Right hindlimb (tissue), 1 donor: ENCODE measurements around the gene RAB40C.

Experiments used
- DNase-seq: peaks from one replicate; pipeline ENCODE4 v3.0.0-alpha.2; 2018

The RAB40C gene, protein sequence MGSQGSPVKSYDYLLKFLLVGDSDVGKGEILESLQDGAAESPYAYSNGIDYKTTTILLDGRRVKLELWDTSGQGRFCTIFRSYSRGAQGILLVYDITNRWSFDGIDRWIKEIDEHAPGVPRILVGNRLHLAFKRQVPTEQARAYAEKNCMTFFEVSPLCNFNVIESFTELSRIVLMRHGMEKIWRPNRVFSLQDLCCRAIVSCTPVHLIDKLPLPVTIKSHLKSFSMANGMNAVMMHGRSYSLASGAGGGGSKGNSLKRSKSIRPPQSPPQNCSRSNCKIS

DNA sequence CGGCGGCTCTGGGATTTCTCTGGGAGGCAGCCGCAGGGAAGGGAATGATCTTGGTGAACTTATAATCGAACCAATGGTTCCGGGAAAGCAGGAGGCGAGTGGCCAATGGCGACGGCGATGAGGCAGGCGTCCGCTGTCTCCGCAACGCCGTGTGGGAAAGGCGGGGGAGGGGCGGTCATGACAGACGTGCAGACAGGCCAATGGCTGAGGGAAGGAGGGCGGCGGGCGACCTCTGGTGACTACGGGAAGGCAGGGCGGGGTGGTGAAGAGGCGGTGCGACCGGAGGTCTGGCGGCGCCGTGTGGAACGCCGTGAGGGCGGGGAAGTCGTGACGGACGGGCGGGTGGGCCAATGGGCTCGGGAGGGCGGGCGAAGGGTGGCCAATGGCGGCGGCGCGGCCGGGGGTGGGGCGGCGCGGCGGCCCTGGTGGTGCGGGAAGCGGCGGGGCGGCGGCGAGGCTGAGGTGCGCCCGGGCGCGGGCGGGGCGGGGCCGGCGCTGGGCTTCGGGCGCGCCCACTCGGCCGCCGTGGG, at the start of gene RAB40C:
RAB40C (plus strand) TSS at position 409 of the 530 bp plus-strand sequence. CDS start 226 bp downstream, outside the sequence.
- peak; percentile 99 for DNase-seq

DNA sequence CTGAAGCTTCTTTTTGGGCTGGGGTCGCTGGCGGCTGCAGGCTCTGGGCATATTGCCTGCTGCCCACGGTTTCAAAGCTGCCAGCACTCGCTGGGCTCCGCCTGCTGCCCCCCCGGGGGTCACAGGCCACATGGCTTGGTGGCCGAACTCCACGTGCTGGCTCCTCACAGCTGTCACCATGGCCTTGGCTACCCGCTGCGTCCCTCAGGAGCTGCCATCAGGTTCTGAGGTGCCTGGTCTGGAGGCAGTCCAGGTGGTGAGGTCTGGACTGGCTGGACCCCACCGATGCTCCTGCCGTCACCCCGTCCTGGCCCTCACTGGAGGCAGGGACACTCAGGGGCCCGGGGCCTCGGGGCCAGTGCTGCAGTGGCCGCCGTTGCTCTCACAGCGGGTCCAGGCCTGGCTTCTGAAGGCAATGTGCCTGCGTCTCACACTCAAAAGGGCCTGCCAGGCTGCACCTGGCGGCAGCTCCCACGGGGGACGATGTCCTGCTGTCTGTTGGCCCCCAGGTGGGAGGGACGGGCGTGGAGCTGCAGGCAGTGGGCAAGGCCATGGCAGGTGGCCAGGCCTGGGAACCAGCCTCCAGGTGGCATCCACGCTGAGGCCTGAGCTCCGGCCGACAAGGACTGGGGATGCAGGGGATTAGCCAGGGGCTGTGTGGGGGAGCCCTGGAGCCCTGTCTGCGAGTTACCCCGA, 49.1 kb upstream of the RAB40C start:
- no peak for DNase-seq

DNA sequence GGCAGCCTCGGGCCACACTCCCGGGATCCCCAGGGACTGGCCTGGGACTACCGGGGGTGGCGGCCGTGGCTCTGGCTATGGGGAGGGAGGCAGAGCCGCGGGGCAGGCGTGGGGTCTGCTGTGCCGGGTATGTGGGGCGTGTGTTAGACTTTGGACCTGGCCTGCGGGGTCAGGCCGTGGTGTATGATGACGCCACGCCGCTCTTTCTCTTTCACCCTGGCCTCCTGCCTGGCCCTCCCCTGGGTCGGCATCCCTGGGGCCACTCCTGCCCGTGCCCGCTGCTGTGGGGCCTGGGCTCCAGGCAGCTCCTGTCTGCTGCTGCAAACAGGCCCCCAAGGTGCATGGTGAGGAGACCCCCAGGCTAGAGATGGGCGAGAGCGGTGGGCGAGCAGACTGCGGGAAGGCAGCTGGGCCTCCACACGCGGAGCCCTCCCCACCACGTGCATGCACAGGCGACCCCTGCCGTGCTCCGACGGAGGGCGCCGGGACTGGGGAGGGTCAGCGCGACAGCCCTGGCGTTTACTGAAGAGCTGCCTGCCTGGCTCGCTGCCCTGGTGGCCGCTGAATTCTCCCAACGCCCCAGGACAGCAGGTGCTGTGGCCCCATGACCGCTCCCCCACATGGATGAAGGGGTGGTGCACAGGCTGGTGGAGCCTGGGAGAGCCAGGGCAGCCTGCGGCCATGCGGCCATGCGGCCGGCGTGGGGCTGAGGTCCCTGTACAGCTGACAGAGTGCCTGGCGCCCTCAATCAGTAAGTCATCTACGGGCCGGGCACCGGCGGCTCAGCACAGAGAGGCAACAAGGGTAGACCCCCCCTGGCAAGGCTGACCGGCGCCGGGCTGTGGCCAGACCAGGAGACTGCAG, 46.3 kb upstream of the RAB40C start:
- no peak for DNase-seq

DNA sequence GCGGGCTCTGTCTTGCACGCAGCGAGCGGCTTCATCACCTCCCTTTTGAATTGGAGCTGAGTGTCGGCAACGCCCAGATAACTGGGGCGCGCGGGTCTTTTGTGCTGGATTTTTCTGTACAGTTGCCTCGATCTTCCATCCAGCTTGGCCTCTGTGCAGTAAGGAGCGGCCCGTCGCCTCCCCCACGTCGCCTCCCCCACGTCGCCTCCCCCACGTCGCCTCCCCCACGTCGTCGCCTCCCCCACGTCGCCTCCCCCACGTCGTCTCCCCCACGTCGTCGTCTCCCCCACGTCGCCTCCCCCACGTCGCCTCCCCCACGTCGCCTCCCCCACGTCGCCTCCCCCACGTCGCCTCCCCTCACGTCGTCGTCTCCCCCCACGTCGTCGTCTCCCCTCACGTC, 45.3 kb upstream of the RAB40C start:
- DNase-seq = no peak

DNA sequence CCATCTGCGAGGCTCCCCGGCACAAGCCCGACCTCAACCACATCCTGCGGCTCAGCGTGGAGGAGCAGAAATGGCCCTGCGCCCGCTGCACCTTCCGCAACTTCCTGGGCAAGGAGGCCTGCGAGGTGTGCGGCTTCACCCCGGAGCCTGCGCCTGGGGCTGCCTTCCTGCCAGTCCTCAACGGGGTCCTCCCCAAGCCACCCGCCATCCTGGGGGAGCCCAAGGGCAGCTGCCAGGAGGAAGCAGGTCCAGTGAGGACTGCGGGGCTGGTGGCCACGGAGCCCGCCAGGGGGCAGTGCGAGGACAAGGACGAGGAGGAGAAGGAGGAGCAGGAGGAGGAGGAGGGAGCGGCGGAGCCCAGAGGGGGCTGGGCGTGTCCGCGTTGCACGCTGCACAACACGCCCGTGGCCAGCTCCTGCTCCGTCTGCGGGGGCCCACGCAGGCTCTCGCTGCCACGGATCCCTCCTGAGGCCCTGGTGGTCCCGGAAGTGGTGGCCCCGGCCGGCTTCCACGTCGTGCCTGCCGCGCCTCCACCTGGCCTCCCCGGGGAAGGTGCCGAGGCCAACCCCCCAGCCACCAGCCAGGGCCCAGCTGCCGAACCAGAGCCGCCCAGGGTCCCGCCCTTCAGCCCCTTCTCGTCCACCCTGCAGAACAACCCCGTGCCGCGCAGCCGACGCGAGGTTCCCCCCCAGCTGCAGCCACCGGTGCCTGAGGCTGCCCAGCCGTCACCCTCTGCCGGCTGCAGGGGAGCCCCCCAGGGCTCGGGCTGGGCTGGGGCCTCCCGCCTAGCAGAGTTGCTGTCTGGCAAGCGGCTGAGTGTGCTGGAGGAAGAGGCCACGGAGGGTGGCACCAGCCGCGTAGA, 42.7 kb upstream of the RAB40C start:
- peak; percentile 62 for DNase-seq

DNA sequence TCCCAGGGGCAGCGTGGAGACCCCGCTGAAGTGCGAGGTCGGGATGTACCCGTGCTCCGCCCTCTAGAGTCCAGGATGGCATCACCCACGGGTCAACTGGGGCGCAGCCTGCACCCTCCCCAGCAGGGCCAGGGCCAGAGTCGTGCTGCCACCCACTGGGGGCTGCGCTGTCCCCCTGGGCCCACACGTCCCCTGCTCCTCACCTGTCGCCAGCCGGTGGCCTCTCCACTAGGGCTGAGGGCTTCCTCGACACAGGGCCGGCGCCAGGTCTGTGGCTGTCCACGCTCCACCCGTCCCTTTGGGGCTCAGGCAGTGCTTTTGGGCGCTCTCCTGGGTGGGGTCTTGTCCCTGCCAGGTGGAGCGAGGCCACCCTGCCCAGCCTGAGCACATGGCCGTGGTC, 41.3 kb upstream of the RAB40C start:
- no peak for DNase-seq

DNA sequence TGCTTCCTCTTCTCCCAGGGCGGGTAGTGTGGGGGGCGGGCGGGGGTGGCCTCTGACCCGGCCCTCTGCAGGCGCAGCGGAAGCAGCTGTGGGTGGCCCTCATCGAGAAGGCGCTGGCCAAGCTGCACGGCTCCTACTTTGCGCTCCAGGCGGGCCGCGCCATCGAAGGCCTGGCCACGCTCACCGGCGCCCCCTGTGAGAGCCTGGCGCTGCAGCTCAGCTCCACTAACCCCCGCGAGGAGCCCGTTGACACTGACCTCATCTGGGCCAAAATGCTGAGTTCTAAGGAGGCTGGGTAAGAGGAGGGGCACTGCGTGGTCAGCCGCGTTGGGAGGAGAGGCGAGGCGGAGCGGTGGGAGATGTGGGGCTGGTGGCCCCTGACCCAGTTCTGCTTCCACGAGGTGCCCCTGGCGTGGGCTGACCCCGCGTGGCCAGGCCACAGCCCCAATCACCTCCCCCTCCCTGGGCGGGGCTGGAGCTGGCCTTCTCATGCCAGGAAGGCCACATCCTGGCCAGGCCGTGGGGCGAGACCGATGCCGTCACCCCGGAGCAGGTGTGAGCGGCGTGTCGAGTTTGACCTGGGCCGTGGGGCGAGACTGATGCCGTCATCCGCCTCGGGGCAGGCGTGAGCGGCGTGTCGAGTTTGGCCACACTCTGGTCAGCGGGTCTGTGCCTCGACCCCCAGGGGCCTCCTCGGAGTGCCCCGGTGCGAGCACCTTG, 40.2 kb upstream of the RAB40C start:
- DNase-seq = no peak

DNA sequence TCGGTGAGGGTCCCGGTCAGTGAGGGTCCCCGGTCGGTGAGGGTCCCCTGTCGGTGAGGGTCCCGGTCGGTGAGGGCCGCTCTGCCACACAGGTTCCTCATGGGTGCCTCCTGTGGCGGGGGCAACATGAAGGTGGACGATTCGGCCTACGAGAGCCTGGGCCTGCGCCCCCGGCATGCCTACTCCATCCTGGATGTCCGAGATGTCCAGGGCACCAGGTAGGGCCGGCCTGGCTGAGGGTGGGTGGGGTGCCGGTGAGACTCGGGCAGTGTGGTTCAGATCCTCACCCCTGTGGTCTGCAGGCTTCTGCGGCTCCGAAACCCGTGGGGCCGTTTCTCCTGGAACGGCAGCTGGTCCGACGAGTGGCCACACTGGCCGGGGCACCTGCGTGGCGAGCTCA, 38.7 kb upstream of the RAB40C start:
- no peak for DNase-seq

DNA sequence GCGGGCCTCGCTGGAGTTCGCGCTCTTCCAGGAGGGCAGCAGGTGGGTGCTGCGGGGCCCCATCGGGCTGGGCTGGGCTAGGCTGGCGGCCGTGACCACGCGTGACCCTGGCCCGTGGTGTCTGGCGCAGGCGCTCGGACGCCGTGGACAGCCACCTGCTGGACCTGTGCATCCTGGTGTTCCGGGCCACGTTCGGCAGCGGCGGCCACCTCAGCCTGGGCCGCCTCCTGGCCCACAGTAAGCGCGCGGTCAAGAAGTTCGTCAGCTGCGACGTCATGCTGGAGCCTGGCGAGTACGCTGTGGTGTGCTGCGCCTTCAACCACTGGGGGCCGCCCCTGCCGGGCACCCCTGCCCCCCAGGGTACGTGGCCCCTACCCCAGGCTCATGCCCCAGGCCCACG, 37.7 kb upstream of the RAB40C start:
- no peak for DNase-seq

DNA sequence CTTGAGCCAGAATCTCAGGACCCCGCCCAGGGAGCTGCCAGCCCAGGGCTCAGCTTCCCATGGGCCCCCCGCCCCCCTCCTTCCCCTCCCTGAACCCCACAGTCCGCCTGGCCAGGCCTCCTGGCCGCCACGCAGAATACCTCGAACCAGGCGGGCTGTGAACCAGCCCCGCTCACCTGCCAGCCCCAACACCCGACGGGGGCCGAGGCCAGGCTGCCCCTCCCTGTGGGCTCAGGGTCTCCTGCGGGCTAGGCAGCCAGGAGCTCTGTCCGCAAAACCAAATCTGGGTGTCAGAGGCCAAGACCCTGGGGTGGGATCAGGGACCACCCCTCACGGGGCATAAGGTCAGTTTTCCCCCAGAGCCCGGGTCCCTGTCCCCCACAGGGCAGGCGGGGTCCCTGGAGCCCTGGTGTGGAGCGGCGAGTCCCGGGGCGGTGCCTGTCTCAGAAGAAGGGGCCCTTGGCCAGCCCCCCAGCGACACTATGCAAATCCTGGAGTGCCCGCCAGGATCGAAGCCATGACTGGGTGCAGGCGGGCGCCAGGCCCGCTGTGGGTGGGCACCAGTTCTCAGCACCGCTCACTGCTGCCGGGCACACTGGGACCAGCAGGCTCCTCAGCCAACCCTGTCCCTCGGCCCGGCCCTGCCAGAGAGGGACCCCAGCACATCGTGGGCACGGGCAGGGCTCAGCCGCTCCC, 36.1 kb upstream of the RAB40C start:
- no peak for DNase-seq

DNA sequence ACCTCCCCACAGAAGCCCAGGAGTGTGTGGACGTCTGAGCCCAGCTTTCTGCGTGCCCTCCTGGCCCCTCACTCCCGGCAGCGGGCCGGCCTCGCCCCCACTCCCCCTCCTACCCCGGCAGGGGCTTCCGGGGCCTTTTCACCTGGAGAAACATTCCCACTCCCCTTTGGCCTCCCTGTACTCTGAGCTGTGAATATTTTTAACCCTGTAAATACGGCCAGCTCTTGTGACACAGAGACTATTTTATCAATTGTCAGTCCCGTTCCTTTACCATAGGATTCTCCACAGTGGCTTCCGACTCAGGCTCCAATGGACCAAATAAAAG, 35.6 kb upstream of the RAB40C start:
- DNase-seq = no peak

DNA sequence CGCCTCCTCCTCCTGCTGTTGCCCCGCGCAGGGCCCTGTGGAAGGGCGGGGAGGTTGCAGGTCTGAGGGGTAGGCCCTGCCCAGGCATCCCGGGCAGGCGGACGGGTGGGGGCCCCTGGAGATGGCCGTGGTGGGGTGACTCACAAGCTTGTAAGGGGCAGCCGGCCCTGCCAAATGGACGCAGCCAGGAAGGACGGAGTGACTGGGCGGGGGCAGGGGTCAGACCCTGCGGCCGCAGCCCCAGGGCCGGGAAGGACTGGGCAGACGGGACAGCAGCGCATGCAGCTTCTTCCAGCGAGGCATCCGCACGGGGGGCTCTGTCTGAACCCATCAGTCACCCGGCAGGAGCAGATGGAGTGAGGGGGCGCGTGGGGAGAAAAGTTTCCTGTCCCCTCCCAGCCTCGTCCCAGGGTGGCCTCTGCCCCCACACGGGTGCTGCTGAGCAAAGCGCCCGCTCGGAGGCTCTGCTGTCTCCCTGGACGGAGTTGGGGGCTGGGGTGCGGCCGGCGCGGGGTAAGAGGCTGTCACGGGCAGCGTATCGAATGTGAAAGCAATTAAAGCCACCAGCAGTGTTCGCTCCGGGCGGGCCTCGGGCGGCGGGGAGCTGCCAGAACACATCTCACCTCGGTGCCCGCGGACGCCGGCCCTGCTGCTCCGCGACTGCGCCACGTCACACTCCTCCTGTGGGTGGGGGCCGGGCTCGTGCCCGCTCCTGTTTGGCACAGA, 35.1 kb upstream of the RAB40C start:
- DNase-seq = no peak

DNA sequence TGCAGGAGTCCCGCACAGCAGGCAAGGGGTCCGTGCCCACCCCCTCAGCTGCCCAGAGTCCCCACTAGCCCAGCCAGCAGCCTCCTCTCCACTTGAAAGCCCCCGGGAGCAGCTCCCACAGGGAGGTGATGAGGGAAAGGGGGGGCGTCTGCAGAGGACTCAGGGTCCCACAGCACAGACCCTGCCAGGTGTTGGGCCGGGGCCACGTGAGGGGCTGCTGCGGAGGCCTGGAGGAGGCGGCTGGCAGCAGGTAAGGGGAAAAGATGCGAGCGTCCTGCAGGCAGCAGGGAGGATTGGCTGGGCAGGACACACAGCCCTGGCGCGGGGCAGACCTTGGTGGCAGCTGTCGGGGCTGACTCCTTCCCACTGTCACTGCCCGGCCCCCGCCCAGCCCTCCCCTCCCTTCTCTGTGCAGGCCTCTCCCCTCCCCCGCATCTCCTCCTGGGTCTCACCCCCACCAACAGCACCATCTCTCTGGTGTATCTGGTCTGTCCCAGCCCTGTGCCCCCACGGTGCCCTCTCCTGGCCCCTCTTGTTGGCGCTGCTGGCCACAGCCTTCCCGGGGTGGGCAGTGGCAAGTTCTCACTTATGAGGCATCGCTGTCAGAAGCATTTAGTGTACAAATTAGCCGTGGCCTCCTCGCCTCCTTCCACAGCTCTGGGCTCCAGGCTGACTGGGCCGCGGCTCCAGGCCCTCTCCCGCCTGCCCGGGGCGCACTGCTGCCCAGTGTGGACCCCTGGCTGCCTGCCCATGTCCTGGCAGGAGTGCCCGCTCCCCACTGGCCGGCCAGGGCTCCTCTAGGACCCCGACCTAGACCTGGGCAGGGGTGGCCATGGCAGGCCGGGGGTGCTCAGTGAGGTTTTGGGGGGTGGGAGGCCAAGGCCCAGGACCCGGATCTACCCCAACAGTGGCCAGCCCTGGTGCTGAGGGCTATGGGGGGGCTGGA, 34.1 kb upstream of the RAB40C start:
- no peak for DNase-seq

DNA sequence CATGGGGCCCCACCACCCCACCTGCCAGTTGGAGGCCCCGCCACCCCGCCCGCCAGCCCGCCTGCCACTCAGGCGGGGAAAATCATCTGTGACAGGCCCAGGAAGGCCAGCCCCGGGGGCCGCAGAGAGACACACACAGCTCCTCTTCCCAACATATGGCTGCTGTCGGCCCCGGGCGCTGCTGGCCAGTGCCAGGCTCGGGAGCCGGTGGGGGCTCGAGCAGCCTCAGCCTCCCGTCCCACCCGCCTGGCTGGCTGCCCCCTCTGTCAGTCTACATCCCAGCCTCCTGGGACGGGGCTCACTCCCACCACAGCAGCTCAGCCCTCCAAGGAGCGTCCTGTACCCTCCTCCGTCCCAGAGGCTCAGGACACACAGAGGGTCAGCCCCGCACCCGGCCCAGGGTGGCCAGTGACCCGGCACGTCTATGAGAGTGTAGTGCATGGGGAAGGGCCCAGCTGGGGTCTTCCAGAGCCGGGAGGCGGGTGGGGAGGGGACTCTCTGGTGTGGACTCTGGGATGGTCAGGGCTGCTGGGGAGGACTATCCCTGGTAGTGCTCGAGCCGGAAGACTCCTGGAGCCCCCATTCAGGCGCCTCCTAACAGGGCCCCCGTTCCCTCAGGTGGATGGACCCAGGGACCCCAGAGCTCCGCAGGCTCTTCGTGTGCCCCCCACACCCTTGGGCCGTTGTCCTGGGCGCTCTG, 33.2 kb upstream of the RAB40C start:
- DNase-seq = no peak

DNA sequence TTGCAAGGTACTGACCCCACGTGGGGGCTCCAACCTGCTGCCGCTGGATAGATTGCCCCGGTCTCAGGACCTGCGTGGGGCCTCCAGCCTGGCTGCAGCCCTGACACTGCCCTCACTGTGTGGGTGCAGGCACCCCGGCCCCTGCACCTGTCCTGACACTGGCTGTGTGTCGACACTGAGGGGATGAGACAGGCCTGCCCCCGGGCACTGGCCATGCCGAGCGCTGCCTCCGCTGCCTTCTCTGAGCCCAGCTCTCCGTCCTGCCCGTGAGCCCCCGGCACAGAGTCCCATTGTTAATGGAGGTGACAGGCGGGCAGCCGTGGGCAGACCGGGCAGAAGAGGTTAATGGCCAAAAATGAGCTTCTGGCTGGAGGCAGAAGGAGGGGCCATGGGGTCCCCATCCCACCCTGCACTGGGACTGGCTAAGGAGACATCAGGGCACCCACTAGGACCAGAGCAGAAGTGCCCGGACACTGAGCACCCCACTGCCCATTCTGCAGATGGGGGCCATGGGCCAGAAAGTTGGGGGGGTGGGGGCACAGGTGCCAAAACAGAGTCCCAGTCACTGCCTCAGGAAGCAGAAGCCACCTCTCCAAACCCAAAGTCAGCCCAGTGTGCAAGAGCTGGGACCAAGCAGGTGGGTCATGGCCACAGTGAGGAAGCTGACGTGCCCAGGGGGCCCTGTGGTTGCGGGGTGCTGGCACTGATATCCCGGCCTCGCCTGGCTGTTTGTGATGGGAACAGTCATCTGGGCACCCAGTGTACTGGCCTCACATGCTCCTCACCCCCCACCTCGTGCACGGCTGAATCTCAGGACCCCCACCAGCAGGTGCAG, 32.2 kb upstream of the RAB40C start:
- DNase-seq = no peak

DNA sequence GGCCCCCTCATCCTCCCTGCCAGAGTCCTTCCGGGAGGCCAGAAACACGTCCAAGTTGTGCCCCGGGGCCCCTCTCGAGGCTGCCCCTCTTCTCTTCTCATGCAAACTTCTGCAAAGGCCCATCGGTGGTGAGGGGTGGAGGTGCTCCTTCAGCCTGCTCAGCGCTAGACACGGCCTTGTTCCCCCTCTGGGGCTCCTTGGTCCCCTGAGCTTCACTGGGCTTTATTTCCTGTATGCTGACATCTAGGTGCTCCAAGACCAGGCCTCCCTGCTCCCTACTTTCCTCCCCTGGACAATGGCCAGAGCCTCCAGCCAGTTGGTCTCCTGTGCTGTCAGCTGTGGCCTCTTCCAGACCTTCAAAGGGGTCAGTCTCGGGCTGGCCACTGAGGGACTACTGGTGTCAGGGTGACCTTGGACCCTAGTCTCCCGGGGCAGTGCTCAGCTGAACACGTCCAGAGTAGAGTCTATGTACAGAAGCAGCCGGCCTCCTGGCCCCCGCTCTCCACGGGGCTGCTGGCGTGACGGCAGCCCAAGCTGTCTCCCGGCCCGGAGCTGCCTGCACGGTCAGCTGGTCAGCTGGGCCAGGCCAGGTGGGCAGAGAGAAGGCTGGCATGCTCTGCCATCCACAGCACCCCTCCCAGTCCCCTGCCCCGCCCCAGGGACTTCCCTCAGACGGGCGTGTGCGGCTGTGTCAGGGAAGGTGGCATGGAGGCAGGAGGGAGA, 31.4 kb upstream of the RAB40C start:
- no peak for DNase-seq

DNA sequence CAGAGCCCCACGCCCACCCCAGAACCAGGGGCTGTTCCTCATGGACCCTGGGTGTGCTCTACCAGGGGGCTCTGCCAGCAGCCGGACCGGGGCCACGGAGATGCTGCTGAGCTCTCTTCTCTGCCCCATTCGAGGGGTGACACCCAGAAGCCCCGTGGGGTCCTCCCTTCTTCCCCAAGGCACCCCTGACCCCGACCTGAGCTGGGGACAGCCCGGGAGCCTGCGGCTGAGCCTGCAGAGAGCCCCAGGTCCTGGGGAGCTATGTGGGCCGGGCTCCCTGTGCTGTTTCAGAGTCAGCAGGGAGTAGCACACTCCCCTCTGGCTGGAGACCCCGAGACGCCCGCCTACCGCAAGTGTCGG, 30.9 kb upstream of the RAB40C start:
- DNase-seq = no peak
